GM19438 (cell line): ENCODE measurements around the gene RAPGEF2.
"Not testable (repeated sequence)": the region's sequence is repeated elsewhere in the genome, so short reads cannot be mapped to it uniquely, and the experiment has no call there.

Experiments
- ATAC-seq: cut with Tn5 transposase; IDR thresholded peaks from one replicate; pipeline ENCODE4 v1.9.1; 2021; ENCODE audit warnings: low read depth; ENCODE audit not compliant: unreplicated experiment

RAPGEF2 gene

GRCh38 chr4:159349332-159349731 is 246.5 kb downstream of the RAPGEF2 start:
- ATAC-seq: no peak

- no peak for ATAC-seq
Observed at GRCh38 chr4:159352609-159353008, 249.7 kb downstream of the RAPGEF2 start.

GRCh38 chr4:159353422-159354116 is 250.7 kb downstream of the RAPGEF2 start:
- ATAC-seq: no peak

GRCh38 chr4:159355466-159355865 is 252.6 kb downstream of the RAPGEF2 start:
- ATAC-seq: no peak

- no peak for ATAC-seq
Observed at GRCh38 chr4:159357350-159357749, 254.5 kb downstream of the RAPGEF2 start.

- ATAC-seq: no peak
Observed at GRCh38 chr4:159358226-159358625, 255.3 kb downstream of the RAPGEF2 start.

GRCh38 chr4:159360549-159360948 is 257.7 kb downstream of the RAPGEF2 start:
- ATAC-seq: no peak

GRCh38 chr4:159363361-159363760 is 260.5 kb downstream of the RAPGEF2 start:
- no peak for ATAC-seq

GRCh38 chr4:159366966-159367780 is 264.3 kb downstream of the RAPGEF2 start:
- ATAC-seq: no peak

GRCh38 chr4:159367781-159368080 is 264.9 kb downstream of the RAPGEF2 start:
- no peak for ATAC-seq

GRCh38 chr4:159368320-159368719 is 265.4 kb downstream of the RAPGEF2 start:
- ATAC-seq: no peak

GRCh38 chr4:159369256-159369655 is 266.4 kb downstream of the RAPGEF2 start:
- ATAC-seq: no peak

- no peak for ATAC-seq
Observed at GRCh38 chr4:159370286-159370685, 267.4 kb downstream of the RAPGEF2 start.

- ATAC-seq: no peak
Observed at GRCh38 chr4:159374749-159375530, 272.1 kb downstream of the RAPGEF2 start.

- no peak for ATAC-seq
Observed at GRCh38 chr4:159376289-159376688, 273.4 kb downstream of the RAPGEF2 start.

- no peak for ATAC-seq
Observed at GRCh38 chr4:159378056-159378616, 275.3 kb downstream of the RAPGEF2 start.

GRCh38 chr4:159379064-159379463 is 276.2 kb downstream of the RAPGEF2 start:
- not testable (repeated sequence) for ATAC-seq

GRCh38 chr4:159379836-159380235 is 277.0 kb downstream of the RAPGEF2 start:
- no peak for ATAC-seq

- ATAC-seq: no peak
Observed at GRCh38 chr4:159382856-159383561, 280.1 kb downstream of the RAPGEF2 start.

GRCh38 chr4:159383562-159383931 is 280.7 kb downstream of the RAPGEF2 start:
- no peak for ATAC-seq
